ENCODE measurements around the gene MPC1L.

GRCh38 chrX:40612511-40612910 is 10.7 kb upstream of the MPC1L start:
- no peak for TF ChIP-seq POLR2AphosphoS5 (IDR thresholded peaks at IDR 0.05; ENCODE audit: low read depth, low read length)
- TF ChIP-seq PAX5 (IDR thresholded peaks at IDR 0.05; ENCODE audit: insufficient read depth, low read length, severe bottlenecking): no peak
